Measurements from ENCODE around the gene HSPA5. TPM values are rescaled to one million over a fixed set of nuclear protein-coding genes. Genes with fewer than 3 reads are reported as not detected.

Gene HSPA5
- total RNA-seq, 3 donors from 2014 or later, result 91.9 to 125 (median 95.1) TPM

GRCh38 chr9:125258160-125258785, 17.1 kb upstream of the HSPA5 start:
- no peak for TF ChIP-seq POLR2AphosphoS5 (IDR thresholded peaks at IDR 0.05)
- no peak for TF ChIP-seq POLR2A (IDR thresholded peaks at IDR 0.05)
- TF ChIP-seq CTCF (IDR thresholded peaks at IDR 0.05), result no peak
- Histone ChIP-seq H3K4me1 (peaks cover 0 to 8% of the 10 kb centered on the region in 2 donors), H3K9me3 (no peaks in the 10 kb centered on the region), H3K4me3 (no peak overlapping the region), H3K36me3 (no peaks in the 10 kb centered on the region), H3K27me3 (no peaks in the 10 kb centered on the region), H3K27ac (no peak overlapping the region)
- DNase-seq (ENCODE audit: low spot score in 2 of 2), result no peak
- intact Hi-C loops (cut with DNase I; ENCODE audit: low total_unique reads), result no loop called here

- Histone ChIP-seq H3K27ac (no peak overlapping the region), H3K9me3 (no peaks in the 10 kb centered on the region), H3K36me3 (no peaks in the 10 kb centered on the region), H3K4me3 (no peak overlapping the region), H3K27me3 (no peaks in the 10 kb centered on the region), H3K4me1 (no peaks in the 10 kb centered on the region)
- no peak for DNase-seq (ENCODE audit: low spot score in 2 of 2)
- intact Hi-C loops (cut with DNase I; ENCODE audit: low total_unique reads), result no loop called here
- TF ChIP-seq POLR2AphosphoS5 (IDR thresholded peaks at IDR 0.05) (no peak), POLR2A (IDR thresholded peaks at IDR 0.05) (no peak), CTCF (IDR thresholded peaks at IDR 0.05) (no peak)
Measured at GRCh38 chr9:125255781-125256391, 14.7 kb upstream of the HSPA5 start.

GRCh38 chr9:125254231-125254630, 13.1 kb upstream of the HSPA5 start:
- Histone ChIP-seq H3K27me3 (no peaks in the 10 kb centered on the region), H3K36me3 (no peaks in the 10 kb centered on the region), H3K27ac (no peak overlapping the region), H3K4me1 (no peaks in the 10 kb centered on the region), H3K9me3 (no peaks in the 10 kb centered on the region), H3K4me3 (no peak overlapping the region)
- intact Hi-C loops (cut with DNase I; ENCODE audit: low total_unique reads), result no loop called here
- TF ChIP-seq POLR2A (IDR thresholded peaks at IDR 0.05) (no peak), CTCF (IDR thresholded peaks at IDR 0.05) (no peak), POLR2AphosphoS5 (IDR thresholded peaks at IDR 0.05) (no peak)
- DNase-seq (ENCODE audit: low spot score in 2 of 2), result no peak

GRCh38 chr9:125246261-125246667, 5.1 kb upstream of the HSPA5 start:
- H3K9me3 ChIP-seq, result no peaks in the 10 kb centered on the region
- no peak overlapping the region for H3K27ac ChIP-seq
- intact Hi-C loops (cut with DNase I; ENCODE audit: low total_unique reads), result no loop called here
- no peak for DNase-seq (ENCODE audit: low spot score in 2 of 2)
- no peak overlapping the region for H3K4me3 ChIP-seq
- no peaks in the 10 kb centered on the region for H3K27me3 ChIP-seq
- no peaks in the 10 kb centered on the region for H3K36me3 ChIP-seq
- H3K4me1 ChIP-seq, result peaks cover 0 to 5% of the 10 kb centered on the region in 2 donors
- TF ChIP-seq POLR2A (IDR thresholded peaks at IDR 0.05) (no peak), POLR2AphosphoS5 (IDR thresholded peaks at IDR 0.05) (no peak), CTCF (IDR thresholded peaks at IDR 0.05) (no peak)

- Histone ChIP-seq H3K9me3 (no peaks in the 10 kb centered on the region), H3K27me3 (no peaks in the 10 kb centered on the region), H3K4me3 (no peak overlapping the region), H3K4me1 (peaks cover 3 to 7% of the 10 kb centered on the region in 2 donors), H3K27ac (no peak overlapping the region), H3K36me3 (peaks cover under 1% of the 10 kb centered on the region)
- TF ChIP-seq POLR2A (IDR thresholded peaks at IDR 0.05), result no peak
- no peak for TF ChIP-seq POLR2AphosphoS5 (IDR thresholded peaks at IDR 0.05)
- intact Hi-C loops (cut with DNase I; ENCODE audit: low total_unique reads), result no loop called here
- DNase-seq (ENCODE audit: low spot score in 2 of 2), result no peak
Measured at GRCh38 chr9:125243792-125244260, 2.7 kb upstream of the HSPA5 start.
